GM23248 (cell line): Measurements from ENCODE around the gene MC5R.

ENCODE experiments used
- EZH2 ChIP-seq: fragments of 200-600 bp; sonication (generic); IDR thresholded peaks from 2 replicates; pipeline ENCODE4 v1.6.1; 2018; ENCODE audit warnings: antibody characterized with exemption, mild to moderate bottlenecking; ENCODE audit not compliant: insufficient read depth, poor library complexity, severe bottlenecking
- EZH2phosphoT487 ChIP-seq: fragments of 200-600 bp; sonication (generic); IDR thresholded peaks from 2 replicates; pipeline ENCODE4 v1.6.1; 2018; ENCODE audit warnings: antibody characterized with exemption, moderate library complexity, mild to moderate bottlenecking, low read depth; ENCODE audit not compliant: insufficient read depth

GRCh38 chr18:13872373-13872772, 48.4 kb downstream of the MC5R start:
- TF ChIP-seq EZH2phosphoT487, result no peak
- no peak for TF ChIP-seq EZH2
